Measurements from ENCODE around the gene SRRM3. TPM values are rescaled to one million over a fixed set of nuclear protein-coding genes. Genes with fewer than 3 reads are reported as not detected.

SRRM3 gene
- total and polyA plus RNA-seq, 9 of the 15 experiments (the other 6 are each of a cell fraction or from before 2014, with no cell fraction given): 0.04 to 0.91 (median 0.46) TPM; not detected in 2

DNA sequence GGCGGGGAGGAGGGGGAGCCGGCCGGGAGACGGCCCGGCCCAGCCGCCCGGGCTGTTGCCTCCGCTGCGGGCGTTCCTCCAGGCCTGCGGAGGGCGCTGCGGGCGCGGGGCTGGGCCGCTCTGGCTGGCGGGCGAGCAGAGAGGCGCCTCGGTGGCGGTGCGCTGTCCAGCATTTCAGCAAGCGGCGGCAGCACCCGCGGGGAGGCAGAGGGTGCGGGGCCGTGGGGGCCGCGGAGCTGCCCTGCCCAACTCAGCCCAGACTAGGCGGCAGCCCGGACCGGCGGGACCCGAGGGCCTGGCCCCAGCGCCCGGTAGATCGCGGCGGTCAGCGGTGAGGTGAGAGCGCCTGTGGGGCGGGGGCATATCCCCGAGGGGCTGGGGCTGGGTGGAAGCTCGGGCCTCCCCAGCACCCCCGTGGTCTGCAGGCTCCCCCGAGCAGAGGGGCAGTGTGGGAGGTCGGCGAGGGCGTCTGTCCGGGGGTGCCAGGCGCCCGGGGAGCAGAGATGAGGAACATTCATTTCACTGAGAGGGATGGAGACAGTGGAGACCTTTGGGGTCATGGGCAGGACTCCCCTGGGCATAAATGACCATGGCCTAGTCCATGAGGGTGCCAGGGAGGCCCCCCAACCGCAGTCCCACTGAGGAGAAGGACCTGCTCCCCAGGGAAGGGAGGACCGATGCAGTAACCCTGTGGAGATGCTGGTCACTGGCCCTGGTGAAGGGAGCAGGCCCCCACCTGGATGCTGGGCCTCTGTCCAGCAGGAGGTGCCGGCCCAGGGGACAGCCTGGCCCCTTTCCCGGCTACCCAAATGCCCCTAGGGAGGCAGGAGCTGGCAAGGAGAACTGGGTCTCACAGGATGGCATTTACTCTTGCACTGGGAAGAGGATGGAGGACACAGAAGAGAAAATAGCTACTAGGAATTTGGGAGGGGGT, at the start of gene SRRM3 (continued):
- TF ChIP-seq, protein P1, sequence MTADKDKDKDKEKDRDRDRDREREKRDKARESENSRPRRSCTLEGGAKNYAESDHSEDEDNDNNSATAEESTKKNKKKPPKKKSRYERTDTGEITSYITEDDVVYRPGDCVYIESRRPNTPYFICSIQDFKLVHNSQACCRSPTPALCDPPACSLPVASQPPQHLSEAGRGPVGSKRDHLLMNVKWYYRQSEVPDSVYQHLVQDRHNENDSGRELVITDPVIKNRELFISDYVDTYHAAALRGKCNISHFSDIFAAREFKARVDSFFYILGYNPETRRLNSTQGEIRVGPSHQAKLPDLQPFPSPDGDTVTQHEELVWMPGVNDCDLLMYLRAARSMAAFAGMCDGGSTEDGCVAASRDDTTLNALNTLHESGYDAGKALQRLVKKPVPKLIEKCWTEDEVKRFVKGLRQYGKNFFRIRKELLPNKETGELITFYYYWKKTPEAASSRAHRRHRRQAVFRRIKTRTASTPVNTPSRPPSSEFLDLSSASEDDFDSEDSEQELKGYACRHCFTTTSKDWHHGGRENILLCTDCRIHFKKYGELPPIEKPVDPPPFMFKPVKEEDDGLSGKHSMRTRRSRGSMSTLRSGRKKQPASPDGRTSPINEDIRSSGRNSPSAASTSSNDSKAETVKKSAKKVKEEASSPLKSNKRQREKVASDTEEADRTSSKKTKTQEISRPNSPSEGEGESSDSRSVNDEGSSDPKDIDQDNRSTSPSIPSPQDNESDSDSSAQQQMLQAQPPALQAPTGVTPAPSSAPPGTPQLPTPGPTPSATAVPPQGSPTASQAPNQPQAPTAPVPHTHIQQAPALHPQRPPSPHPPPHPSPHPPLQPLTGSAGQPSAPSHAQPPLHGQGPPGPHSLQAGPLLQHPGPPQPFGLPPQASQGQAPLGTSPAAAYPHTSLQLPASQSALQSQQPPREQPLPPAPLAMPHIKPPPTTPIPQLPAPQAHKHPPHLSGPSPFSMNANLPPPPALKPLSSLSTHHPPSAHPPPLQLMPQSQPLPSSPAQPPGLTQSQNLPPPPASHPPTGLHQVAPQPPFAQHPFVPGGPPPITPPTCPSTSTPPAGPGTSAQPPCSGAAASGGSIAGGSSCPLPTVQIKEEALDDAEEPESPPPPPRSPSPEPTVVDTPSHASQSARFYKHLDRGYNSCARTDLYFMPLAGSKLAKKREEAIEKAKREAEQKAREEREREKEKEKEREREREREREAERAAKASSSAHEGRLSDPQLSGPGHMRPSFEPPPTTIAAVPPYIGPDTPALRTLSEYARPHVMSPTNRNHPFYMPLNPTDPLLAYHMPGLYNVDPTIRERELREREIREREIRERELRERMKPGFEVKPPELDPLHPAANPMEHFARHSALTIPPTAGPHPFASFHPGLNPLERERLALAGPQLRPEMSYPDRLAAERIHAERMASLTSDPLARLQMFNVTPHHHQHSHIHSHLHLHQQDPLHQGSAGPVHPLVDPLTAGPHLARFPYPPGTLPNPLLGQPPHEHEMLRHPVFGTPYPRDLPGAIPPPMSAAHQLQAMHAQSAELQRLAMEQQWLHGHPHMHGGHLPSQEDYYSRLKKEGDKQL (CRISPR knock-in tag; IDR thresholded peaks at IDR 0.05; ENCODE audit: borderline replicate concordance): no peak
- TF ChIP-seq CBFB (CRISPR knock-in tag; IDR thresholded peaks at IDR 0.05) (peak; percentile 19; the same call in 1 of the 2 replicates), ZNF384 (IDR thresholded peaks at IDR 0.05; ENCODE audit: low read depth, low read length) (0 out of 2 replicates have a peak, but pooled peaks have one; percentile 11), MAZ (CRISPR knock-in tag; conservative IDR thresholded peaks at IDR 0.05 in 1 of 2, IDR thresholded peaks at IDR 0.05 in 1 of 2) (peak; percentile 82 to 95; a peak in 3 of 4 replicates), SP1 (CRISPR knock-in tag; IDR thresholded peaks at IDR 0.05) (peak; percentile 43; the same call in 1 of the 2 replicates), ETV5 (CRISPR knock-in tag; IDR thresholded peaks at IDR 0.05; ENCODE audit: low read depth) (peak; percentile 55; the same call in 1 of the 2 replicates), TCF7L2 (IDR thresholded peaks at IDR 0.05; ENCODE audit: low read depth, low read length) (no peak), ZNF589 (CRISPR knock-in tag; IDR thresholded peaks at IDR 0.05; ENCODE audit: low read depth) (0 out of 2 replicates have a peak, but pooled peaks have one; percentile 28), ZNF124 (CRISPR knock-in tag; IDR thresholded peaks at IDR 0.05) (peak; percentile 86), SIN3B (IDR thresholded peaks at IDR 0.05; ENCODE audit: low read depth) (0 out of 2 replicates have a peak, but pooled peaks have one; percentile 41), KAT2B (IDR thresholded peaks at IDR 0.05; ENCODE audit: low read depth, low read length) (no peak), ZNF197 (CRISPR knock-in tag; IDR thresholded peaks at IDR 0.05; ENCODE audit: low read depth) (peak; percentile 62; the same call in 1 of the 2 replicates), ZBTB7A (IDR thresholded peaks at IDR 0.05; ENCODE audit: borderline replicate concordance, control insufficient read depth, low read depth, low read length) (peak; percentile 46; the same call in 1 of the 2 replicates), HNRNPK (IDR thresholded peaks at IDR 0.05; ENCODE audit: low read depth, low read length, poor library complexity, severe bottlenecking) (peak; percentile 100), TOE1 (IDR thresholded peaks at IDR 0.05; ENCODE audit: borderline replicate concordance) (no peak), TOE1 (CRISPR knock-in tag; IDR thresholded peaks at IDR 0.05; ENCODE audit: borderline replicate concordance, low read depth) (peak; percentile 94), NFE2 (IDR thresholded peaks at IDR 0.05; ENCODE audit: low read depth) (peak; percentile 29; the same call in 1 of the 2 replicates), SNIP1 (IDR thresholded peaks at IDR 0.05; ENCODE audit: low read depth) (peak; percentile 73), FOXJ2 (tag; IDR thresholded peaks at IDR 0.05) (peak; percentile 65; the same call in 1 of the 2 replicates), FOXM1 (IDR thresholded peaks at IDR 0.05; ENCODE audit: low read depth) (no peak), FOXM1 (CRISPR knock-in tag; IDR thresholded peaks at IDR 0.05; ENCODE audit: low read depth) (peak; percentile 94)

All from K562 (cell line).